ENCODE results near the gene NTHL1.

Gene NTHL1

DNA sequence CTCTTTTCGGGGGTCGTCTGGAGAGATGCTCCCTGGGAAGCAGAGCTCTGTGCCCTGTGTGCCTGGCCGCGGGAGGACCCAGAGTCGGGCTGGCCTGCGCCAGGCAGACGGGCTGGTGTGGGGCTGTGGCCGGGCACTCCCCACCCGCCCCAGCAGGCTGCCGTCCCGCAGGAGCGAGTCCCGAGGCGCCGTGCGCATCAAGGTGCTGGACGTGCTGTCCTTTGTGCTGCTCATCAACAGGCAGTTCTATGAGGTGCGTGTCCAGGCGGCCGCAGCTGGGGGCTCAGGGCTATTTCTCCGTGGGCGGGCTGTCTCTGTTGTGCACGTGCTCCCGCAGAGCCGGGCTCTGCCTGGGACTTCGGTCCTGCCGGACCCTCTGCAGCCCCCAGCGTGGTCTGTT is 15.2 kb upstream of the NTHL1 start:
- DNase-seq: no peak

- no peak for DNase-seq
Observed at GRCh38 chr16:2061526-2061925, 13.9 kb upstream of the NTHL1 start.

GRCh38 chr16:2061023-2061422 is 13.4 kb upstream of the NTHL1 start:
- no peak for DNase-seq

GRCh38 chr16:2060346-2060745 is 12.7 kb upstream of the NTHL1 start:
- DNase-seq: no peak

- DNase-seq: no peak
Observed at GRCh38 chr16:2058872-2059271, 11.2 kb upstream of the NTHL1 start.

GRCh38 chr16:2058420-2058819 is 10.8 kb upstream of the NTHL1 start:
- no peak for DNase-seq

DNA sequence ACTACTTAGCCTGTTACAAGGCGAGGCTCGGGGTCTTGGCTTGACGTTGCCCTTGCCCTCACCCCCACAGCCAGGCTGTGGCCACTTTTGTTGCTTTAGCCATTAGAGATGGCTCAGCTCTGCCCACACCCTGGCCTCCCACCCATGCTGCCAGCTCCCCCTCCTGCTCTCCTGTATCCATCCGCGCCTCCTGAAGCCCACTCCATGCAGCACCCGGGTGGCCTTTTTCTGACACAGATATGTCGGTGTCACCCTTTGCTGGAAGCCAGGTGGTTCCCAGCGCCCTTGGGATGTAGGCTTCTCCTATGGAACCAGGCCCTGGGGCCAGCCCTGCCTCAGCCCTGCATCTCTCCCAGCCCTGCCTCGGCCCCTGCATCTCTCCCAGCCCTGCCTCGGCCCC is 9.8 kb upstream of the NTHL1 start:
- DNase-seq: no peak

DNA sequence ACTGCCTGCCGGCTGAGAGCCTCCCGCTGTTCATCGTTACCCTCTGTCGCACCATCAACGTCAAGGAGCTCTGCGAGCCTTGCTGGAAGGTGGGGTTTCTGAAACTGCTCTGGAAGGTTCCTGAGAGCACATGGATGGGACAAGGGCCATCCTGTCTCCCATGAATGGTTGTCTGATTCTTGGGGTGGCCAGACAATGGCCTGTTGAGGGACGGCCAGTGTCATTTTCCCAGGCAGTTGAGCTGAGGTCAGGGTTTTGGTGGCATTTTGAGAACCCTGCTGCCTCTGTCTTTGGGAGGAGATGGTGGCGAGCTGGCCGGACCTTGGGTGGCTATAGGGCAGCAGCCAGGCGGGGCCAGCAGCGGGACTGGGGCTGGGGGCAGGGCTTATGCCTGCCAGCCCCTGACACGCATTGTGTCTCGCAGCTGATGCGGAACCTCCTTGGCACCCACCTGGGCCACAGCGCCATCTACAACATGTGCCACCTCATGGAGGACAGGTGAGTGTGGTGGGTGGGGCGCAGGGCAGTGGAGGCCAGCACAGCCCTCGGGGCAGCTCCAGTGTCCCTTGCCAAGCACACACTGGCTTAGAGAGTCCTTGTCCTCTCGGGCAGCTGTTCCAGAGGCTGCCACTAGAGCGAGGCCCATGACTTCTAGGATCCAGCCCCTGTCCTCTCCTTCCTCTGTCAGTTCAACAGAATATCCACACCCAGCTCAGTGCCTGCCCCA is 9.2 kb upstream of the NTHL1 start:
- DNase-seq: no peak

DNA sequence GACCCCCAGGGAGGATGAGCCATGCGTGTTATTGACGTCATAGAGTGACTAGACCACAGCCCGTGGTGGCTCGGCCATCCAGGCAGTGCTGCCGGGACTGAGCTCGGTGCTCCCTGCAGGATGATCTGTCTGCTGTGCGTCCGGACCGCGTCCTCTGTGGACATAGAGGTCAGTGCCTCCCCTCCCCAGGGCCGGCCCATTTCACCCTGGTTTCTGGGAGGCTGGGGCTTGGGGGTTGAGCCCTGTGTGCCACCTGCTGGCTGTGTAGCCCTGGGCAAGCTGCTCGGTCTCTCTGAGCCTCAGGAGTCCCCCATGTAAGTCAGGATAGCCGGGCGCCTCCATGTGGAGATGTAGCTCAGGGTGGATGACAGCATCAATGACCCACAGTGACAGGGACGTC is 8.4 kb upstream of the NTHL1 start:
- DNase-seq: no peak

GRCh38 chr16:2054543-2055245 is 7.1 kb upstream of the NTHL1 start:
- no peak for DNase-seq

GRCh38 chr16:2053897-2054296 is 6.3 kb upstream of the NTHL1 start:
- DNase-seq: no peak

DNA sequence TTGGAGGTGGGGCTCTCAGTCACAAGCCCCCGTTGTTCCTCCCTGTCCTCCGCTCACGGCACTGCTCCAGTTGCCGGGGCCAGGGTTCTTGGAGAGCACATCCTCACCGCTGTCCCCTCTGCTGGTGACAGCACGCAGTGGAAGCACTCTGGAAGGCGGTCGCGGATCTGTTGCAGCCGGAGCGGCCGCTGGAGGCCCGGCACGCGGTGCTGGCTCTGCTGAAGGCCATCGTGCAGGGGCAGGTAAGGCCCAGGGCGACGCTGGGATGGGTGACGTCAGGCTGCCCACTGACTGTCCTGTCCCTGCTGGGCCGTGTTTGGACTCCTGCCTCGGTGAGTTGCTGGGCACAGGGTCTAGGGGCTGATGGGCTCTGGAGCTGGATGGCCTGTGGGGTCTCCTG is 5.6 kb upstream of the NTHL1 start:
- no peak for DNase-seq

GRCh38 chr16:2048116-2048543 is 496 bp upstream of the NTHL1 start:
- DNase-seq: no peak

- DNase-seq: no peak
Observed at GRCh38 chr16:2046893-2047329, 723 bp downstream of the NTHL1 start.

DNA sequence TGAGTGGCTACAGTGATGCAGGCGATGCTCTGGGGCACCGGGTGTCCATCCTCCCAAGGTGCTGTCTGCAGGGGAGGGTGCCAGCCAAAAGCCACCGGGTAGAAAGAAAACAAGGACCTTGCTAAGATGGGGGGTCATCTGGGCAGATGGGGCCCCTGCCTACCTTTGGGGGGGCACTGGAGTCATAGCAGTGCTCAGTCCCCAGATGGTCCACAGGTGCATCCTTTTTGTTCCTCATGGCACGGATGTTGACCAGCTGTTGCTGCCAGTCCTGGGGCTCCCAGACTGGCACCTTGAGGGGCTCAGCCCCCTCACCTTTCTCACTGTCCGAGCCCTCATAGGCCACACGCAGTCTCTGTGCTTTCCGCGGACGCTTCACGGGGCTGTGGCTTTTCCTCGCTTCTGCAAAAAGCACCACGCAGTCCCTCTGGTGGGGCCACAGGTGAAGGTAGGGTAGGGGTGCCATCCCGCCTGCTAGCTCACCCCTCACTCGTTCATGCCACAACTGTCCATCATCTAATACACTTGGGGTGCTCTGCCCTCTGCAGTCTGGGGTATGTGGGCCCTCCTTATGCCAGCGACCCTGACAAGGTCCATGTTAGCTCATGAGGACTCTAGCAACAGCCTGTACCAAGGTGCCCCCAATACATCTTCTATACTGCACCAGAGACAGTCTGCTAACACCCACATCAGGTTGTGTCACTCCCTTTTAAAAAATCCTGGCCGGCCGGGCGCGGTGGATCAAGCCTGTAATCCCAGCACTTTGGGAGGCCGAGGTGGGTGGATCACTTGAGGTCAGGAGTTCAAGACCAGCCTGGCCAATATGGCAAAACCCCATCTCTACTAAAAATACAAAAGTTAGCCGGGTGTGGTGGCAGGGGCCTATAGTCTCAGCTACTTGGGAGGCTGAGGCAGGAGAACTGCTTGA is 1.4 kb downstream of the NTHL1 start:
- no peak for DNase-seq

DNA sequence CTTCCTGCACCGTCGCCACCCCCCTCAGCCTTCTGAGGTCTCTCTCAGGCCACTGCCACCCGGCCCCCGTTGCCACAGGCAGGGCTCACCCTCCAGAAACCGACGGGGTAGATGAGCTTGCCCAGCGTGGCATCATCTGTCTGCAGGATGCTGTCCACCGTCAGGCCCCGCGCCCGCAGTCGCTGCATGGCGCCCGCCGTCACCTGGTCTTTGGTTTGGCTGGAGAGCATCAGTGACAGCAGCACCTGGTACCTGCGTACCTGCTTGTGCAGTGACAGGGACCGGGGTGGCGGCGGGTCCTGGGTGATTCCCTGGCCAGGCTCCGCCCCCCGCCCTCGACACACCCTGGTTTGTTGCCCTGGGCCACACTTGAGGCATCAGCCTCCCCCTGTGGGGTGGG is 3.1 kb downstream of the NTHL1 start:
- no peak for DNase-seq

DNA sequence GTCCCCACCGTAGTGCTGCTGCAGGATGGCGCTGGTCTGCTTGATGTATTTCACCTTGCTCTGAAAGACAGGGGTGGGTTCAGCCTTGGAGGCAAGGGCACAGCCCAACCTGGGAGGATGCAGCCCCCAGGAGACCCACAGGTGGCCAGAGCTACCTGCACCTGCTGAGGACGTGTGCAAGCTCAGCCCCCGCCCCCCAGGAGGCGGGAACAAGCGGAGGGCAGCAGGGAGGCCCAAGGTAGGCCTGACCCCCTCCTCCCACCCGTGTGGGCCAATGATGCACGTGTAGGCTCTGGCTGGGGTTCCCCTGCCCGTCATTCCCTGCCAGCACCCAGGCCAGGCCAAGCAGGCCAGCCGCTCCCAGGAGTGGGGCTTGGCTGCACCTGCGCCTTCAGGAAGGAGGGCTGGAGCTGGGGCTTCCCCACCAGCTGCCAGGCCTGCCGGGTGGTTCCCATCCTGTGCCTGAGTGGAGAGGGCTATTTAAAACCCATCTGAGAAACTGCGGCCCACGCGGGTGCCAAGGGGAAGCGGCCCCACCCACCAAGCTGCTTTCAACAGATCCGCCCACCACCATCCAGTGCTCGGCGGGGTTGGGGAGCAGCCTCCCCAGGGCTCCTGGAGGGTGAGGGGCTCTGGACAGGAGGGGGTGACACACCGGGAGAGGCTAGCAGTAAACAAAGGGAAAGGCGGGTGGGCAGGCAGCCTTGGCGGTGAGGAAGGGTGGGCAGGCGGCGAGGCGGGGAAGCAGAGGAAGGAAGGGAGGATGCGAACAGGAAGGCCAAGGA is 3.8 kb downstream of the NTHL1 start:
- DNase-seq: no peak

DNA sequence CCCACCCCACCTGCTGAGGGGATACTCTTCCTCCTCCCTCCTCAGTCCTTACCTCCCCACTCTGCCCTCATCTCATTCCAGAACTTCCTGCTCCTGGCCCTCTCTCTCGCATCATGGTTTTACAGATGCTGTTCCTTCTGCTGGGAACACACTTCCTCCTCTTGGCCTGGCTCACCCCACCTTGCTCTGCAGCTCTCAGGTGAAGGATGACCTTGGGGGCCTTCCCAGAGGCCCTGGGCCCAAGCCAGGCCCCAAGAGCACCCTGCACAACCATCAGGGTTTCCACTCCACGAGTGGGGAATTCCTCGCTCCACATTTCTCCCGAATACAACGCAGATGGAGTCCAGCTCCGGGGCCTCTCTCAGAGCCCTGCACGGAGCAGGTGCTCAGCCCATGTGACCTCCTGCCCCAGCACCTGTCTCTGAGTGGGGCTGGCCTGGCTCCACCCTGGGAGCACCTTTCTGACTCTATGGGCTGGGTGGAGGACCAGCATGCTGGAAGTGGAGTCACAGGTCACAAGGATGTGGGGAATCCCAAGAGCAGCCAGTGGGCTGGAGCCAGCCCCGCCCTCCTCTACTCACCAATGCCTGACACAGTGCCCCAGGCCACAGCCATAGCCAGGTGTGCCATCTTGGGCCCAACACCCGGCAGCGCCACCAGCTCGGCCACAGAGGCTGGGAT is 4.5 kb downstream of the NTHL1 start:
- no peak for DNase-seq

DNA sequence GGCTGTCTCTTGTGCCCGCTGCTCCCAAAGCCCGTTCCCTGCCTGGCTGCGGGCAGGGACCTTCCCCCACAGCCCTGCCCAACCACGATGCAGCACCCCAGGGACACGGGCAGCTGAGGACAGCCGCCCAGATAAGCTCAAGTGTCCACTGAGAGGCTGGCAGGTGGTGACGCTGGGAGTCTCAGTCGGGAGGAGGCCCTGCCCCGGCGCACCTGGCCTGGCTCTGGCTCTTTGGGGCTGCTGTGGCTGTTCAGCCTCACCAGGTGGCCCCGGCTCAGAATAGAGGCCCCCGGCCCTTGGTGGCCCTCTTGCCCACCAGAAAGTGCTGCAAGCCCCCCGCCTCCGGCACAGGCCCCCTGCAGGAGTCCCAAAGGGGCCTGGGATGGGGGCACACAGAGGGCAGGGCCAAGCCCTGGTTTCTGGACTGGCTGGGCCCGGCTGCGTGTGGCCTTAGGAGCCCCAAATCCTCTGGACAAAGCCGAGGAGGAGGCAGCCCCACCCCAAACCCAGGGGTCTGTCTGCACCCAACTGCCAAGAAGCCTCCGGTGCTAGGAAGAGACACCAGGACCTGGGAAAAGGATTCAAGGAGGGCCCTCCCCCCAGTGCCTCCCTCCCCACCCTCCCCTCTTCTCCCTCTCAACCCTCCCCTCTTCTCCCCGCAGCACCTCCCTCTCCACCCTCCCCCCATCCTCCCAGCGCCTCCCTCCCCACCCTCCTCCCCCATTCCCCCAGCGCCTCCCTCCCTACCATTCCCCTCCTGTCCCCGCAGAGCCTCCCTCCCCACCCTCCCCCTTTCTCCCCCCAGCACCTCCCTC is 5.3 kb downstream of the NTHL1 start:
- no peak for DNase-seq

DNA sequence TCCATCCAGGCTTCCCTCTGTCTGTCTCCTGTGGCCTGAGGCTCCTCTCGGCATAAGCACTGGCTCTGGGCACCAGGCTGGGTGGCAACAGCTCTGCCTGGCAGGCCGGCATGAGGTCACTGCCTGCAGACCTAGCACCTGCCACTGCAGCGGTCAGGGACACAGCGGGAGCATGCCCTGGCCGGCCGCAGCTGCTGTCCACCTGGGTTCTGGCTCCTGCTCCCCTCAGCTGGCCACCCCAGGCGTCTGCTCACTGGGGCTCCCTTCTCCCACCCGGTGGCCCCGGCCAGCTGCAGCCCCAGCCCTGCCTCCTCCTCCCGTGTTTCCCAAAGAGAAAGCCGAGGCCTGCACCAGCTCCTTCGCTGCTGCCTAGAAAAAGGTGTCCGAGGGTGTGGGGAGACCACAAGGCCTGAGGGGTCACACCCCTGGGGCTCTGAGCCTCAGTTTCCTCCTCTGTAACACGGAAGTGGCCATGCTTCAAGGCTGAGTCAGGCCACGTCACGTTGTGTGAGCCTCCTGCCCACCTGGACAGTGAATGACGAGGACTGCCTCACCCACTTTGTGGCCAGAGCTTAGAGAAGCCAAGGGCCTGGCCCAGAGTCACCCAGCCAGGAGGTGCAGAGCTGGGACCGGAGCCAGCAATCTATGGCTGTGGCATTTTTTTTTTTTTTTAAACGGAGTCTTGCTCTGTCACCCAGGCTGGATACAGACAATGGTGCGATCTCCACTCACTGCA is 6.7 kb downstream of the NTHL1 start:
- no peak for DNase-seq

All from CD4-positive, alpha-beta T cell treated with Interleukin-4 for 4 hours (primary cell).